Neural crest cell (in vitro differentiated cells): ENCODE data around the gene BACH2. TPM values are rescaled to one million over a fixed set of nuclear protein-coding genes. Genes with fewer than 3 reads are reported as not detected.
"Not testable (repeated sequence)": the region's sequence is repeated elsewhere in the genome, so short reads cannot be mapped to it uniquely, and the experiment has no call there.

Source experiments
- DNase-seq: peaks from one replicate; pipeline ENCODE4 v3.0.0; 2021; ENCODE audit warnings: low read depth, mixed read lengths, low spot score
- H3K27ac Mint-ChIP-seq: one replicate; pipeline ENCODE4 v1.8.0; 2021; ENCODE audit warnings: mild to moderate bottlenecking, mixed read lengths; ENCODE audit not compliant: unreplicated experiment
- H3K27me3 Mint-ChIP-seq: 2 replicates; pipeline ENCODE4 v1.8.0; 2021; ENCODE audit warnings: low read depth, mild to moderate bottlenecking, mixed read lengths
- H3K36me3 Mint-ChIP-seq: 2 replicates; pipeline ENCODE4 v1.8.0; 2021; ENCODE audit warnings: low read depth, mild to moderate bottlenecking, mixed read lengths
- H3K4me1 Mint-ChIP-seq: 2 replicates; pipeline ENCODE4 v1.8.0; 2021; ENCODE audit warnings: mixed read lengths
- H3K4me3 Mint-ChIP-seq: one replicate; pipeline ENCODE4 v1.8.0; 2021; ENCODE audit warnings: mild to moderate bottlenecking, mixed read lengths
- H3K9me3 Mint-ChIP-seq: 2 replicates; pipeline ENCODE4 v1.8.0; 2021; ENCODE audit warnings: mixed read lengths
- CTCF ChIP-seq: fragments of 200-600 bp; sonication (generic); conservative IDR thresholded peaks from 2 replicates; pipeline ENCODE4 v1.5.0; 2021; ENCODE audit warnings: antibody characterized with exemption, mild to moderate bottlenecking
- total RNA-seq: library from RNA; stranded (reverse); gene quantifications from 2 replicates; pipeline ENCODE4 v1.2.1, GENCODE V29; 2021

Gene BACH2
- total RNA-seq, 1 donor from 2014 or later = 13.1 TPM

DNA sequence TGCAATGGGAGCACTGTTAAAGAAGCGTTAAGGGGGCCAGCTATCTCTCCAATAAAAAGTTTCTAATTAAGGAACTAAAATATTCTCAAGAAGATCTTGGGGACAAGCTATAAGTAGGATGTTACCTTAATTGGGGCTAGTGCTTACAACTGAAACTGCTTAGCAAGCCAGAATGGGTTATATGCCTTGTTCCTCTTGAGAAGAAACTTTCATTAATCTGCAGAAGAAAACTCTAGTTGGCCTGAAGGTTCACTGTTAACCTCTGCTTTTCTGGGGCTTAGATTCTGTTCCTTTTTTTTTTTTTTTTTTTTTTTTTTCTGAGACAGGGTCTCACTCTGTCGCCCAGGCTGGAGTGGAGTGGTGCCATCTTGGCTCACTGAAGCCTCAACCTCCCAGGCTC is 82.2 kb downstream of the BACH2 start:
- H3K27me3 Mint-ChIP-seq = no peaks in the 10 kb centered on the region
- H3K9me3 Mint-ChIP-seq = no peaks in the 10 kb centered on the region
- no peak overlapping the region for H3K4me3 Mint-ChIP-seq
- no peaks in the 10 kb centered on the region for H3K36me3 Mint-ChIP-seq
- H3K27ac Mint-ChIP-seq = no peak overlapping the region
- DNase-seq = no peak
- TF ChIP-seq CTCF = no peak
- H3K4me1 Mint-ChIP-seq = peaks cover 29% of the 10 kb centered on the region

DNA sequence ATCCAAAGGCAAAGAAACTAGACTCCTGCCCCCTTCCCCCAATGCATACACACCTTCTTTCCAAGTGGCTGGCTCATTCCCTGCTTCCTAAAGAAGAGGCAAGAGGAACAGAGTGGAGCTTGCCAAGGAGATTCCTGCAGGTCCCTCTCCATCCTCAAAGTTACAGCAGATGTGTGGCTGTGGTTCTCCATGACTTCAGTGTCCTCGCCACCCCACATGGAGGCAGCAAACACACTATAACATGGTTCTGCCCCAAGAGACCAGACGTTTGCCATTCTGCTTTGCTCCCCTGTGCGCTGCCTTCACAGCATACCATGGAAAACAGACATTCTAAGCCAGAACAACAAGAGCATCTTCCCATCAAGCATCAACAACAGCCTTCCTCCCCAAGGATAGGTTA is 84.4 kb downstream of the BACH2 start:
- H3K27ac Mint-ChIP-seq = no peak overlapping the region
- H3K9me3 Mint-ChIP-seq = peaks cover 3% of the 10 kb centered on the region
- no peak for TF ChIP-seq CTCF
- DNase-seq = no peak
- peaks cover 3% of the 10 kb centered on the region for H3K36me3 Mint-ChIP-seq
- peaks cover 29% of the 10 kb centered on the region for H3K4me1 Mint-ChIP-seq
- no peak overlapping the region for H3K4me3 Mint-ChIP-seq
- no peaks in the 10 kb centered on the region for H3K27me3 Mint-ChIP-seq

DNA sequence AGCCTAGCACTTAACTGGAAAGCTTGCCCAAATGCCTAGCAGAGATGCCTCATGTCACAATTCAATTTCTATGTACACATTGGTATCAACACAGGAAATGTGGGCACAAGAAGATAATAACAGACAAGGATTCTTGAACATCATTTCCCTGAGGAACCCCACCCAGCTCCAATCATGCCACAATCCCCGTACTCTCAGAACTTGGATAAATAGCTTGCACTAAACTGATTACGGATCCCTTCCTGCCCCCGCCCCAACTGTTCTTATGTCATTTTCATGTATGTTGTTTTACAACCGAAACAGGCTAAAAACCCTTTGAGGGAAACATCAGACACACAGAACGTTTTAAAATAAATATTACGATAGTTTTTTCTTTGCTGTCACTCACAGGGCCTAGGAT is 87.1 kb downstream of the BACH2 start:
- Mint-ChIP-seq H3K27ac (no peak overlapping the region), H3K4me3 (no peak overlapping the region), H3K9me3 (peaks cover 3% of the 10 kb centered on the region), H3K36me3 (peaks cover 3% of the 10 kb centered on the region), H3K27me3 (no peaks in the 10 kb centered on the region), H3K4me1 (peaks cover 25% of the 10 kb centered on the region)
- TF ChIP-seq CTCF = no peak
- no peak for DNase-seq

- H3K36me3 Mint-ChIP-seq, H3K9me3 Mint-ChIP-seq, DNase-seq, H3K4me3 Mint-ChIP-seq, H3K27ac Mint-ChIP-seq, H3K27me3 Mint-ChIP-seq: not testable (repeated sequence)
- H3K4me1 Mint-ChIP-seq = peaks cover 28% of the 10 kb centered on the region
These were observed 88.0 kb downstream of the BACH2 start for GRCh38 chr6:90208690-90209089.

GRCh38 chr6:90204327-90205056 is 92.2 kb downstream of the BACH2 start:
- no peak overlapping the region for H3K4me3 Mint-ChIP-seq
- H3K27me3 Mint-ChIP-seq = no peaks in the 10 kb centered on the region
- H3K4me1 Mint-ChIP-seq = peaks cover 5% of the 10 kb centered on the region
- H3K9me3 Mint-ChIP-seq = peaks cover 3% of the 10 kb centered on the region
- peaks cover 4% of the 10 kb centered on the region for H3K36me3 Mint-ChIP-seq
- TF ChIP-seq CTCF = no peak
- no peak for DNase-seq
- no peak overlapping the region for H3K27ac Mint-ChIP-seq

DNA sequence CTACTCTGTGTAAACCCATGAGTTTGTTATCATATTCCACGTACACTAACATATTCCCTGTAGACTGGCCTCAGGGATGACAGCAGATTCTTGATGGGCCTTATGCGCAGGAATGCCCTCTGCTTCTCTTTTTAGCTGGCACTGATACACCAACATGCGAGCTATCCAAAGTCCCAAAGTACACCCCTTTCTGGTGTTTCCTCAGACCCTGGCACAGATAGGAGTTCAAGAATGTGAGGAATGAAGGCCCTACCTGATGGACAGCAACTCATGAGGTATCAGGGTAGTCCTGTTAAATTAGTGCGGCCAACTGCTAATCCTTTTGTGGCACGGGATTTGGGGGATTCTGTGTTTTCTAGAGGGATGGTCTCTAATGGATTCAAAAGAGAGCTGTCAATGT is 93.0 kb downstream of the BACH2 start:
- H3K36me3 Mint-ChIP-seq = peaks cover 9% of the 10 kb centered on the region
- peaks cover 3% of the 10 kb centered on the region for H3K9me3 Mint-ChIP-seq
- DNase-seq = no peak
- no peak for TF ChIP-seq CTCF
- peaks cover 4% of the 10 kb centered on the region for H3K4me1 Mint-ChIP-seq
- no peaks in the 10 kb centered on the region for H3K27me3 Mint-ChIP-seq
- H3K27ac Mint-ChIP-seq = no peak overlapping the region
- no peak overlapping the region for H3K4me3 Mint-ChIP-seq
